ENCODE measurements around the gene GJB1.
A peak's percentile ranks its signal among the peaks of the same experiment; 100 is the strongest.
"Not testable (repeated sequence)": the region's sequence is repeated elsewhere in the genome, so short reads cannot be mapped to it uniquely, and the experiment has no call there.

The GJB1 gene

DNA sequence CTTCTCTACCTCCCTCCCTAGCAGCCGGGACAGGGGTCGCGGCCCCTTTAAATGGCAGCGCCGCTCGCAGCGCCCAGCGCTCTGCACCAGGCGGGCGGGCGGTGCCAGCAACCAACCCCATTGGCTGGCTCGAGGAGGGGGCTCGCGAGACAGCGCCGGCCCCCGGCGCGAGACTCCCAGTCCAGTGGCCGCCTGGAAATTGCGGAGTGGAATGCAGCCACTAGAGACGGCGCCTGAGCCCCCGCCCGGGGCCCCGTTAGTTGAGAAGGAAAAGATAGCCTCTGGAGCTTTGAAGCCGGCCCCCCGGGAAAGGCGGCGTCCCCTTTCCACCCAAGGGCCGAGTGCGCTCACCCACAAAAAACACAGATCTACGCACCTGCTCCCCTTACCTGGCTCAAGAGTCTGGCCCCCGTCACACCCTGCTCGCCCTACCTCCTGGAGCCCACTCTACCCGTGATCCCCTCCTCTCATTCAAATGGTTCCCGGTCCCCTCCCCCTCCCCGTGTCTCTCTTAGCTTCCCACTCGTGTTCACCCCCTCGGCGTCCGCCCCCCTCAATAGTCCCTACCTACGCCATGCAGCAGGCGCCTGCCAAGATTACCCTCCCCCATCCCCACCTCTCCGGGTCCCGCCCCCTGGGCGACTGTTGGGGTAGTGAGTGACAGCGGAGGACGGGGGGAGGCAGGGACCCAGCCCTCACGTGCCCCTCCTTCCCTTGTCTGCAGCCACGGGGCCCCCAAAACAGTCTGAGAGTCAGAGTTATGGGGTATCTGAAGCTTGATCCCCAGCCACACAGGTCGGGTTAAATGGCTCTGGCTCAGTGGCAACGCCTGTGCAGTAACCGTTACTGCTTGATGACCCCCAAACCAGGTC, 31.3 kb downstream of the GJB1 start, which contains the start of gene ZMYM3:
ZMYM3 (minus strand) TSS at position 49 of the 872 bp plus-strand sequence. CDS start 885 bp downstream, outside the sequence.
- Histone ChIP-seq H3K9me3 (ENCODE audit: control insufficient read depth in 1 of 2, low read length in 2 of 2) (no peaks in the 10 kb centered on the region), H3K36me3 (ENCODE audit: control insufficient read depth in 1 of 2, insufficient read depth in 2 of 2, low read length in 2 of 2) (peaks cover 0 to 11% of the 10 kb centered on the region in 2 donors), H3K4me3 (ENCODE audit: low read depth in 1 of 2, low read length in 2 of 2) (peak within 1 kb of the TSS; percentile 73 to 75), H3K9ac (ENCODE audit: low read depth in 1 of 2, low read length in 2 of 2) (peak within 1 kb of the TSS; percentile 59 to 66), H3K27me3 (ENCODE audit: control insufficient read depth in 1 of 2, insufficient read depth in 2 of 2, low read length in 2 of 2) (no peaks in the 10 kb centered on the region), H3K27ac (ENCODE audit: low read depth, low read length) (peak within 1 kb of the TSS; percentile 50), H3K4me1 (ENCODE audit: control insufficient read depth in 1 of 2, insufficient read depth in 2 of 2, low read length in 2 of 2) (peaks cover 9 to 10% of the 10 kb centered on the region in 2 donors)

GRCh38 chrX:71256051-71256450, 33.0 kb downstream of the GJB1 start:
- no peak overlapping the region for H3K9ac ChIP-seq (ENCODE audit: low read depth in 1 of 2, low read length in 2 of 2)
- no peaks in the 10 kb centered on the region for H3K27me3 ChIP-seq (ENCODE audit: control insufficient read depth in 1 of 2, insufficient read depth in 2 of 2, low read length in 2 of 2)
- H3K4me1 ChIP-seq (ENCODE audit: control insufficient read depth in 1 of 2, insufficient read depth in 2 of 2, low read length in 2 of 2): peaks cover 9 to 10% of the 10 kb centered on the region in 2 donors
- H3K4me3 ChIP-seq (ENCODE audit: low read depth in 1 of 2, low read length in 2 of 2): no peak overlapping the region
- H3K36me3 ChIP-seq (ENCODE audit: control insufficient read depth in 1 of 2, insufficient read depth in 2 of 2, low read length in 2 of 2): no peaks in the 10 kb centered on the region
- no peak overlapping the region for H3K27ac ChIP-seq (ENCODE audit: low read depth, low read length)
- no peaks in the 10 kb centered on the region for H3K9me3 ChIP-seq (ENCODE audit: control insufficient read depth in 1 of 2, low read length in 2 of 2)

GRCh38 chrX:71256856-71257255, 33.8 kb downstream of the GJB1 start:
- no peaks in the 10 kb centered on the region for H3K27me3 ChIP-seq (ENCODE audit: control insufficient read depth in 1 of 2, insufficient read depth in 2 of 2, low read length in 2 of 2)
- H3K4me3 ChIP-seq (ENCODE audit: low read depth in 1 of 2, low read length in 2 of 2): no peak overlapping the region
- H3K9me3 ChIP-seq (ENCODE audit: control insufficient read depth in 1 of 2, low read length in 2 of 2): no peaks in the 10 kb centered on the region
- H3K9ac ChIP-seq (ENCODE audit: low read depth in 1 of 2, low read length in 2 of 2): no peak overlapping the region
- no peaks in the 10 kb centered on the region for H3K36me3 ChIP-seq (ENCODE audit: control insufficient read depth in 1 of 2, insufficient read depth in 2 of 2, low read length in 2 of 2)
- peaks cover 9 to 10% of the 10 kb centered on the region in 2 donors for H3K4me1 ChIP-seq (ENCODE audit: control insufficient read depth in 1 of 2, insufficient read depth in 2 of 2, low read length in 2 of 2)
- no peak overlapping the region for H3K27ac ChIP-seq (ENCODE audit: low read depth, low read length)

- not testable (repeated sequence) for H3K4me1 ChIP-seq (ENCODE audit: control insufficient read depth in 1 of 2, insufficient read depth in 2 of 2, low read length in 2 of 2); H3K36me3 ChIP-seq (ENCODE audit: control insufficient read depth in 1 of 2, insufficient read depth in 2 of 2, low read length in 2 of 2); H3K9me3 ChIP-seq (ENCODE audit: control insufficient read depth in 1 of 2, low read length in 2 of 2); H3K27me3 ChIP-seq (ENCODE audit: control insufficient read depth in 1 of 2, insufficient read depth in 2 of 2, low read length in 2 of 2); H3K4me3 ChIP-seq (ENCODE audit: low read depth in 1 of 2, low read length in 2 of 2); H3K27ac ChIP-seq (ENCODE audit: low read depth, low read length); H3K9ac ChIP-seq (ENCODE audit: low read depth in 1 of 2, low read length in 2 of 2)
Measured at GRCh38 chrX:71268624-71269023, 45.6 kb downstream of the GJB1 start.

DNA sequence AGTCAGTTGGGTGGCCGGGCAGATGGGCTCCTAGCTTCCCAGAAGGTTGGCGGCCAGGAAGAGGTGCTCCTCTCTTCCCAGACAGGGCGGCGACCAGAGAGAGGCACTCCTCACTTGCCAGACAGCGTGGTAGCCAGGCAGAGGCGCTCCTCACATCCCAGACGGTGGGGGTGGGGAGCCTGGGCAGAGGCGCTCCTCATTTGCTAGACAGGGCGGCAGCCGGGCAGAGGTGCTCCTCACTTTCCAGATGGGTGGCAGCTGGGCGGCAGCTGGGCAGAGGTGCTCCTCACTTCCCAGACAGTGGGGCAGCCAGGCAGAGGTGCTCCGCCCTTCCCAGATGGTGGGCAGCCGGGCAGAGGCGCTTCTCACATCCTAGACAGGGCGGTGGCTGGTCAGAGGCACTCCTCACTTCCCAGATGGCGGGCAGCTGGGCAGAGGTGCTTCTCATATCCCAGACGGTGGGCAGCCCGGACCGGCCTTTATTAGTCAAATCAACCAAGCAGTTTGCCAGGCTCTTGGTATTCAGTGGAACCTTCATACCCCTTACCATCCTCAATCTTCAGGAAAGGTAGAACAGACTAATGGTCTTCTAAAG, 46.9 kb downstream of the GJB1 start:
- Histone ChIP-seq H3K4me1 (ENCODE audit: control insufficient read depth in 1 of 2, insufficient read depth in 2 of 2, low read length in 2 of 2) (no peaks in the 10 kb centered on the region), H3K9ac (ENCODE audit: low read depth in 1 of 2, low read length in 2 of 2) (no peak overlapping the region), H3K27ac (ENCODE audit: low read depth, low read length) (no peak overlapping the region), H3K27me3 (ENCODE audit: control insufficient read depth in 1 of 2, insufficient read depth in 2 of 2, low read length in 2 of 2) (no peaks in the 10 kb centered on the region), H3K36me3 (ENCODE audit: control insufficient read depth in 1 of 2, insufficient read depth in 2 of 2, low read length in 2 of 2) (no peaks in the 10 kb centered on the region), H3K4me3 (ENCODE audit: low read depth in 1 of 2, low read length in 2 of 2) (no peak overlapping the region), H3K9me3 (ENCODE audit: control insufficient read depth in 1 of 2, low read length in 2 of 2) (no peaks in the 10 kb centered on the region)

DNA sequence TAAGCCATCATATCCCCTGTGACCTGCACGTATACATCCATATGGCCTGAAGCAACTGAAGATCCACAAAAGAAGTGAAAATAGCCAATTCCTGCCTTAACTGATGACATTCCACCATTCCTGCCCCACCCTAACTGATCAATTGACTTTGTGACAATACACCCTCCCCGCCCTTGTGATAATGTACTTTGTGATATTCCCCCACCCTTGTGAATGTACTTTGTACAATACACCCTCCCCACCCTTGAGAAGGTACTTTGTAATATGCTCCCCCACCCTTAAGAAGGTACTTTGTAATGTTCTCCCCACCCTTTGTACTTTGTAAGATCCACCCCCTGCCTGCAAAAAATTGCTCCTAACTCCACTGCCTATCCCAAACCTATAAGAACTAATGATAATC, 49.3 kb downstream of the GJB1 start:
- not testable (repeated sequence) for H3K27ac ChIP-seq (ENCODE audit: low read depth, low read length); H3K36me3 ChIP-seq (ENCODE audit: control insufficient read depth in 1 of 2, insufficient read depth in 2 of 2, low read length in 2 of 2); H3K9me3 ChIP-seq (ENCODE audit: control insufficient read depth in 1 of 2, low read length in 2 of 2)

More for the DNA sequence above, 49.3 kb downstream of the GJB1 start:
- H3K4me1 ChIP-seq (ENCODE audit: control insufficient read depth in 1 of 2, insufficient read depth in 2 of 2, low read length in 2 of 2); H3K9ac ChIP-seq (ENCODE audit: low read depth in 1 of 2, low read length in 2 of 2); H3K4me3 ChIP-seq (ENCODE audit: low read depth in 1 of 2, low read length in 2 of 2); H3K27me3 ChIP-seq (ENCODE audit: control insufficient read depth in 1 of 2, insufficient read depth in 2 of 2, low read length in 2 of 2): not testable (repeated sequence)

All from duodenal mucosa (tissue), 2 donors.